ENCODE data around the gene DHX57. TPM values are rescaled to one million over a fixed set of nuclear protein-coding genes. Genes with fewer than 3 reads are reported as not detected.

The DHX57 gene
- total RNA-seq, 1 donor from 2014 or later, result 20.4 TPM

DNA sequence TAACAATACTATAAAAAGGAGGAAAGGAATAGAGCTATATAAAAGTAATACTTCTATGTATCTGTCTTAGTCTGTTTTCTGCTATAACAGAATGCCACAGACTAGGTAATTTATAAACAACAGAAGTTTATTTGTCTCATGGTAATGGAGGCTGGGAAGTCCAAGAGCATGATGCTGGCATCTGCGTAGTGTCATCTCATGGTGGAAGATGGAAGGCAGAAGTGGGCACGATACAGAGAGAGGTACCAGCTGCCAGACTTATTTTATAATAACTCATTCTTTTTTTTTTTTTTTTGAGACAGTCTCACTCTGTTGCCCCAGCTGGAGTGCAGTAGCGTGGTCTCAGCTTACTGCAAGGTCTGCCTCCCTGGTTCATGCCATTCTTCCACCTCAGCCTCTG, 4.3 kb downstream of the DHX57 start:
- CTCF ChIA-PET, result no interaction called here
- H3K27me3 Mint-ChIP-seq, result no peaks in the 10 kb centered on the region
- no peak for TF ChIP-seq CTCF (IDR thresholded peaks at IDR 0.05)
- peaks cover 13% of the 10 kb centered on the region for H3K9me3 Mint-ChIP-seq
- no peak for DNase-seq
- H3K4me3 Mint-ChIP-seq, result no peak overlapping the region
- POLR2A ChIA-PET, result interaction anchor here (0.6 kb wide), 2 partner anchors 16 to 23 kb away, joined by 3 to 5 read pairs; no protein-coding TSS in a partner anchor
- H3K4me1 Mint-ChIP-seq, result peaks cover 21% of the 10 kb centered on the region
- peaks cover 43% of the 10 kb centered on the region for H3K36me3 Mint-ChIP-seq (ENCODE audit: low read depth)
- no peak overlapping the region for H3K27ac Mint-ChIP-seq
- intact Hi-C loops (cut with micrococcal nuclease), result no loop called here
- no peak for ATAC-seq (ENCODE audit: low read depth)

DNA sequence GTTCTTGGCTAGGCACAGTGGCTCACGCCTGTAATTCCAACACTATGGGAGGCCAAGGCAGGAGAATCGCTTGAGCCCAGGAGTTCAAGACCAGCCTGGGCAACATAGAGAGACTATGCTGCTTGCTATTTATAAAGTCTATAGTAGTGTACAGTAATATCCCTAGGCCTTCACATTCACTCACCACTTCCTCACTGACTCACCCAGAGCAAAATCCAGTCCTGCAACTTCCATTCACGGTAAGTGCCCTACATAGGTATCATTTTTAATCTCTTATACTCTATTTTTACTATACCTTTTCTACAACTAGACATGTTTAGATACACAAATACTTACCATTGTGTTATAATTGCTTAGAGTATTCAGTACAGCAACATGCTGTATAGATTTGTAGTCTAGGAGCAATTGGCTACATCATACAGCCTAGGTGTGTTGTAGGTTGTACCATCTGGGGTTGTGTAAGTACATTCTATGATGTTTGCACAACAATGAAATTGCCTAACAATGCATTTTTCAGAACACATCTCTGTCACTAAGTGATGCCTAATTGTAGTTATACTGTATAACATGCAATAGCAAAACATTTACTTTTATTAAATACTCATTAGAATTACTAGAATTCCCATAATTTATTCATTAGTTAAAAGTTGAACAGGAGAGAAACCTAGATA, 8.8 kb downstream of the DHX57 start:
- DNase-seq (no peak), ATAC-seq (ENCODE audit: low read depth) (no peak)
- Mint-ChIP-seq H3K27ac (no peak overlapping the region), H3K36me3 (ENCODE audit: low read depth) (peaks cover 50% of the 10 kb centered on the region), H3K9me3 (peaks cover 9% of the 10 kb centered on the region), H3K27me3 (no peaks in the 10 kb centered on the region), H3K4me1 (peaks cover 1% of the 10 kb centered on the region), H3K4me3 (no peak overlapping the region)
- intact Hi-C loops (cut with micrococcal nuclease), result no loop called here
- TF ChIP-seq CTCF (IDR thresholded peaks at IDR 0.05), result no peak
- CTCF ChIA-PET, result no interaction called here
- POLR2A ChIA-PET, result no interaction called here

GRCh38 chr2:38863061-38863695, 12.6 kb downstream of the DHX57 start:
- CTCF ChIA-PET, result no interaction called here
- Mint-ChIP-seq H3K36me3 (ENCODE audit: low read depth) (peaks cover 64% of the 10 kb centered on the region), H3K27me3 (no peaks in the 10 kb centered on the region), H3K4me1 (no peaks in the 10 kb centered on the region), H3K4me3 (no peak overlapping the region), H3K9me3 (no peaks in the 10 kb centered on the region), H3K27ac (no peak overlapping the region)
- POLR2A ChIA-PET, result no interaction called here
- TF ChIP-seq CTCF (IDR thresholded peaks at IDR 0.05), result no peak
- ATAC-seq (ENCODE audit: low read depth), result no peak
- no peak for DNase-seq
- intact Hi-C loops (cut with micrococcal nuclease), result no loop called here

DNA sequence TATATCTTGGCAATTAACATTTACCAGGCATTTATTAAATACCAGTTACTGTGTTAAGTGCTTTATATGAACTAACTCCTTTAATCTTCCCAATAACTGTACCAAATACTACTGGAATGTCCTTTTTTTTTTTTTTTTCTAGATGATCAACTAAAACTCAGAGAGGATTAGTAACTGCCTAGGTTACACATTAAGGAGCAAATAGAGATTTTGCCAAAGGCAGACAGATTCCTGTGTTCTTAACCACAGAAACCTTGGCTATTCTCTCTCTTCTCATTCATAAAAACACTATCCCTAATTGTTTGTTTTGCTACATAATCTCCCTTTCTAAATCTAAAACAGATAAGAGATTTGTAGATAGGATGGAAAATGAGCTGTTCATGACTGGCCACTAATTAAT, 13.3 kb downstream of the DHX57 start:
- Mint-ChIP-seq H3K9me3 (no peaks in the 10 kb centered on the region), H3K27me3 (no peaks in the 10 kb centered on the region), H3K36me3 (ENCODE audit: low read depth) (peaks cover 64% of the 10 kb centered on the region), H3K4me1 (no peaks in the 10 kb centered on the region), H3K27ac (no peak overlapping the region), H3K4me3 (no peak overlapping the region)
- no peak for DNase-seq
- ChIA-PET CTCF (no interaction called here), POLR2A (no interaction called here)
- TF ChIP-seq CTCF (IDR thresholded peaks at IDR 0.05), result no peak
- ATAC-seq (ENCODE audit: low read depth), result no peak
- intact Hi-C loops (cut with micrococcal nuclease), result no loop called here

DNA sequence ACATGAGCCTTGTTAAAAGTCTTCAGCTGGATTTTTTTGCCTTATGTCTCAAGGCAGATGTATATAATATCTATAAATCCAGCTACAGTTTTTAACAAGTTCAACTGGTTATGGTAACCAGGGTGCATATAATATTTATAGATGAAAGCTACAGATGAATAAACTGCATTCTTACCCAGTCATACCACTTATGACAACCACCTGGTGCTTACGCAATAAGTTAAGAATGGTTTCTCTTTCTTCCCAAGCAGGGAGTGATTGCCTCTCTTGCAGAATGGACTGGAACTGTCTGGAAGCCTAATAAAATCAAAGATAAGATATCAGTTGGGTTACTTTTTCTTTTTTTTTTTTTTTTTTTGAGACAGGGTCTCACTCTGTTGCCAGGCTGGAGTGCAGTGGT, 19.6 kb downstream of the DHX57 start:
- CTCF ChIA-PET, result no interaction called here
- ATAC-seq (ENCODE audit: low read depth) (no peak), DNase-seq (no peak)
- no peak overlapping the region for H3K27ac Mint-ChIP-seq
- intact Hi-C loops (cut with micrococcal nuclease), result no loop called here
- POLR2A ChIA-PET, result interaction anchor here (0.6 to 1.6 kb wide), 2 partner anchors 16 to 105 kb away, joined by 3 to 6 read pairs; partner anchors contain the start of gene SRSF7
- H3K27me3 Mint-ChIP-seq, result no peaks in the 10 kb centered on the region
- no peak overlapping the region for H3K4me3 Mint-ChIP-seq
- no peak for TF ChIP-seq CTCF (IDR thresholded peaks at IDR 0.05)
- no peaks in the 10 kb centered on the region for H3K4me1 Mint-ChIP-seq
- H3K36me3 Mint-ChIP-seq (ENCODE audit: low read depth), result peaks cover 60% of the 10 kb centered on the region
- H3K9me3 Mint-ChIP-seq, result no peaks in the 10 kb centered on the region

Measured in activated B cell treated with CpG ODN at 0.5 μM for 24 hours (primary cell).